Measurements from ENCODE around the gene TOPORS. TPM values are rescaled to one million over a fixed set of nuclear protein-coding genes. Genes with fewer than 3 reads are reported as not detected.

TOPORS gene
- total RNA-seq, 1 donor: 29.6 TPM

- no peak for DNase-seq (ENCODE audit: low read depth in 2 of 3, low spot score in 2 of 3)
Observed at GRCh38 chr9:32516241-32516640, 36.1 kb downstream of the TOPORS start.

GRCh38 chr9:32508728-32509127 lies 43.7 kb downstream of the TOPORS start:
- DNase-seq (ENCODE audit: low read depth in 2 of 3, low spot score in 2 of 3): no peak

- DNase-seq (ENCODE audit: low read depth in 2 of 3, low spot score in 2 of 3): no peak
Observed at GRCh38 chr9:32503008-32503407, 49.4 kb downstream of the TOPORS start.

GRCh38 chr9:32502464-32502863 lies 49.9 kb downstream of the TOPORS start:
- no peak for DNase-seq (ENCODE audit: low read depth in 2 of 3, low spot score in 2 of 3)

GRCh38 chr9:32501868-32502267 lies 50.5 kb downstream of the TOPORS start:
- no peak for DNase-seq (ENCODE audit: low read depth in 2 of 3, low spot score in 2 of 3)

- DNase-seq (ENCODE audit: low read depth in 2 of 3, low spot score in 2 of 3): no peak
Observed at GRCh38 chr9:32500768-32501167, 51.6 kb downstream of the TOPORS start.

GRCh38 chr9:32497921-32498320 lies 54.5 kb downstream of the TOPORS start:
- no peak for DNase-seq (ENCODE audit: low read depth in 2 of 3, low spot score in 2 of 3)

- no peak for DNase-seq (ENCODE audit: low read depth in 2 of 3, low spot score in 2 of 3)
Observed at GRCh38 chr9:32490601-32491000, 61.8 kb downstream of the TOPORS start.

Other genes starting within 250 kb of the TOPORS start
- 15.3 TPM for gene ACO1, start 167.9 kb downstream of the TOPORS start, total RNA-seq
- 9.4 TPM for gene RIGI, start 26.4 kb downstream of the TOPORS start, total RNA-seq
- gene SMIM27, start 259 bp downstream of the TOPORS start, total RNA-seq: 9.2 TPM
- 12.4 TPM for gene NDUFB6, start 20.6 kb upstream of the TOPORS start, total RNA-seq
- under 0.01 TPM for gene TAF1L, start 83.1 kb upstream of the TOPORS start, total RNA-seq
- not detected for gene TMEM215, start 231.0 kb upstream of the TOPORS start, total RNA-seq

Measured in hematopoietic multipotent progenitor cell (in vitro differentiated cells).